Cerebellar nuclear complex (tissue), 1 donor: Measurements from ENCODE around the gene SKP1.

Experiments used
- DNase-seq, 2 experiments: peaks; one replicate each; lab custom pipeline; 2025; lab: John Stamatoyannopoulos, UW

SKP1 gene

GRCh38 chr5:134130239-134130945 lies 46.4 kb downstream of the SKP1 start:
- DNase-seq: no peak

- no peak for DNase-seq
Measured at GRCh38 chr5:134129411-134130238, 47.1 kb downstream of the SKP1 start.

GRCh38 chr5:134128648-134128995 lies 48.1 kb downstream of the SKP1 start:
- DNase-seq: no peak

GRCh38 chr5:134127988-134128647 lies 48.6 kb downstream of the SKP1 start:
- no peak for DNase-seq

- DNase-seq: no peak
Measured at GRCh38 chr5:134127376-134127861, 49.3 kb downstream of the SKP1 start.

GRCh38 chr5:134125039-134126015 lies 51.4 kb downstream of the SKP1 start:
- DNase-seq: peak in 1 of 2 experiments; percentile 75

GRCh38 chr5:134124289-134125038 lies 52.3 kb downstream of the SKP1 start:
- no peak for DNase-seq

- no peak for DNase-seq
Measured at GRCh38 chr5:134123360-134123759, 53.4 kb downstream of the SKP1 start.

GRCh38 chr5:134122530-134122929 lies 54.2 kb downstream of the SKP1 start:
- DNase-seq: no peak

GRCh38 chr5:134120386-134121138 lies 56.2 kb downstream of the SKP1 start:
- no peak for DNase-seq

GRCh38 chr5:134119720-134120119 lies 57.0 kb downstream of the SKP1 start:
- no peak for DNase-seq

- no peak for DNase-seq
Measured at GRCh38 chr5:134118212-134118835, 58.4 kb downstream of the SKP1 start.

GRCh38 chr5:134116789-134117761 lies 59.7 kb downstream of the SKP1 start:
- no peak for DNase-seq

- DNase-seq: no peak
Measured at GRCh38 chr5:134116286-134116685, 60.5 kb downstream of the SKP1 start.

GRCh38 chr5:134115806-134116175 lies 61.0 kb downstream of the SKP1 start:
- no peak for DNase-seq

- DNase-seq: no peak
Measured at GRCh38 chr5:134114886-134115805, 61.6 kb downstream of the SKP1 start.
